Skeletal muscle cell (primary cell): ENCODE data around the gene BHLHE23.

Source experiments
- DNase-seq: peaks from one replicate; pipeline ENCODE4 v3.0.0-alpha.2; 2010; ENCODE audit warnings: low read depth
- H3K4me3 ChIP-seq: 2 replicates; pipeline ENCODE4 v1.5.1; 2011; ENCODE audit warnings: low read depth, mild to moderate bottlenecking, control low read depth, low read length, moderate library complexity

The BHLHE23 gene

GRCh38 chr20:63027221-63027921 is 20.6 kb upstream of the BHLHE23 start:
- no peak overlapping the region for H3K4me3 ChIP-seq
- no peak for DNase-seq

GRCh38 chr20:63026582-63027165 is 19.9 kb upstream of the BHLHE23 start:
- DNase-seq = no peak
- no peak overlapping the region for H3K4me3 ChIP-seq

- no peak for DNase-seq
- H3K4me3 ChIP-seq = peak overlapping the region; percentile 7
Observed at GRCh38 chr20:63025534-63026331, 19.0 kb upstream of the BHLHE23 start.

GRCh38 chr20:63024573-63025392 is 18.0 kb upstream of the BHLHE23 start:
- no peak overlapping the region for H3K4me3 ChIP-seq
- no peak for DNase-seq

GRCh38 chr20:63023936-63024571 is 17.3 kb upstream of the BHLHE23 start:
- DNase-seq = no peak

GRCh38 chr20:63023071-63023935 is 16.5 kb upstream of the BHLHE23 start:
- H3K4me3 ChIP-seq = no peak overlapping the region
- DNase-seq = no peak

More at GRCh38 chr20:63023936-63024571, 17.3 kb upstream of the BHLHE23 start:
- no peak overlapping the region for H3K4me3 ChIP-seq

- no peak for DNase-seq
- H3K4me3 ChIP-seq = no peak overlapping the region
Observed at GRCh38 chr20:63022501-63022900, 15.7 kb upstream of the BHLHE23 start.

- no peak overlapping the region for H3K4me3 ChIP-seq
- no peak for DNase-seq
Observed at GRCh38 chr20:63021356-63022321, 14.9 kb upstream of the BHLHE23 start.

GRCh38 chr20:63020681-63021080 is 13.9 kb upstream of the BHLHE23 start:
- DNase-seq = no peak

GRCh38 chr20:63017826-63018411 is 11.2 kb upstream of the BHLHE23 start:
- DNase-seq = no peak
- no peak overlapping the region for H3K4me3 ChIP-seq

More at GRCh38 chr20:63020681-63021080, 13.9 kb upstream of the BHLHE23 start:
- no peak overlapping the region for H3K4me3 ChIP-seq

- DNase-seq = no peak
- H3K4me3 ChIP-seq = no peak overlapping the region
Observed at GRCh38 chr20:63017076-63017825, 10.5 kb upstream of the BHLHE23 start.

- H3K4me3 ChIP-seq = no peak overlapping the region
- DNase-seq = no peak
Observed at GRCh38 chr20:63016514-63017075, 9.8 kb upstream of the BHLHE23 start.

GRCh38 chr20:63015662-63016361 is 9.0 kb upstream of the BHLHE23 start:
- no peak for DNase-seq
- no peak overlapping the region for H3K4me3 ChIP-seq

GRCh38 chr20:63015147-63015661 is 8.4 kb upstream of the BHLHE23 start:
- DNase-seq = no peak
- H3K4me3 ChIP-seq = no peak overlapping the region

- no peak for DNase-seq
- H3K4me3 ChIP-seq = no peak overlapping the region
Observed at GRCh38 chr20:63014710-63015109, 7.9 kb upstream of the BHLHE23 start.
